BLaER1 treated with 17β-estradiol and CSF1 and Interleukin-3, amounts not matched to agents 10 nM and 100 nM (cell line): ENCODE data around the gene OGDH.
A peak's percentile ranks its signal among the peaks of the same experiment; 100 is the strongest.

ENCODE experiments used
- H3K27ac ChIP-seq, 11 experiments: shearing (Covaris generic); formaldehyde crosslinking; 2 replicates each; pipeline ENCODE4 v1.8.1; 2022
- H3K27me3 ChIP-seq, 11 experiments: shearing (Covaris generic); formaldehyde crosslinking; 2 replicates each; pipeline ENCODE4 v1.8.1; 2022
- H3K36me3 ChIP-seq, 11 experiments: shearing (Covaris generic); formaldehyde crosslinking; 2 replicates each; pipeline ENCODE4 v1.8.1; 2022
- H3K4me1 ChIP-seq, 10 experiments: shearing (Covaris generic); formaldehyde crosslinking; 2 replicates each; pipeline ENCODE4 v1.8.1; 2022
- H3K4me2 ChIP-seq, 11 experiments: shearing (Covaris generic); formaldehyde crosslinking; 2 replicates each; pipeline ENCODE4 v1.8.1; 2022
- H3K4me3 ChIP-seq, 10 experiments: shearing (Covaris generic); formaldehyde crosslinking; 2 replicates each; pipeline ENCODE4 v1.8.1; 2022
- H3K9ac ChIP-seq, 11 experiments: shearing (Covaris generic); formaldehyde crosslinking; 2 replicates each; pipeline ENCODE4 v1.8.1; 2022
- H3K9me3 ChIP-seq, 11 experiments: shearing (Covaris generic); formaldehyde crosslinking; replicated peaks in 1 of 11; 2 replicates each; pipeline ENCODE4 v1.8.1; 2022
- H4K20me1 ChIP-seq, 11 experiments: shearing (Covaris generic); formaldehyde crosslinking; 2 replicates each; pipeline ENCODE4 v1.8.1; 2022
- Cebpa-rat ChIP-seq, 11 experiments: shearing (Covaris generic); IDR thresholded peaks; 2 replicates each; pipeline ENCODE4 v1.8.1; 2022

The OGDH gene

GRCh38 chr7:44650242-44650641, 43.8 kb downstream of the OGDH start:
- Histone ChIP-seq H3K4me1 (peaks cover 0 to 17% (median 0%) of the 10 kb centered on the region in 10 experiments; a peak in 3 of 20 replicates), H3K9me3 (no peaks in the 10 kb centered on the region), H3K27me3 (no peaks in the 10 kb centered on the region), H3K9ac (no peak overlapping the region), H3K4me3 (no peak overlapping the region), H3K36me3 (peaks cover 58 to 100% (median 97%) of the 10 kb centered on the region in 11 experiments), H3K27ac (no peak overlapping the region), H3K4me2 (no peak overlapping the region), H4K20me1 (peaks cover 0 to 5% (median 0%) of the 10 kb centered on the region in 11 experiments; a peak in 3 of 22 replicates)
- no peak for TF ChIP-seq Cebpa-rat (IDR thresholded peaks at IDR 0.05)

- Histone ChIP-seq H3K9ac (no peak overlapping the region), H3K4me3 (no peak overlapping the region), H3K27ac (no peak overlapping the region), H3K4me2 (no peak overlapping the region), H3K4me1 (peaks cover 0 to 17% (median 0%) of the 10 kb centered on the region in 10 experiments; a peak in 2 of 20 replicates), H4K20me1 (peaks cover 0 to 5% (median 0%) of the 10 kb centered on the region in 11 experiments; a peak in 3 of 22 replicates), H3K27me3 (no peaks in the 10 kb centered on the region), H3K36me3 (peaks cover 60 to 100% (median 96%) of the 10 kb centered on the region in 11 experiments), H3K9me3 (no peaks in the 10 kb centered on the region)
- no peak for TF ChIP-seq Cebpa-rat (IDR thresholded peaks at IDR 0.05)
Observed at GRCh38 chr7:44650772-44651171, 44.3 kb downstream of the OGDH start.

GRCh38 chr7:44652535-44652934, 46.1 kb downstream of the OGDH start:
- peaks cover 3 to 17% (median 8%) of the 10 kb centered on the region in 11 experiments; a peak in 15 of 22 replicates for H3K9me3 ChIP-seq

GRCh38 chr7:44654255-44654796, 47.9 kb downstream of the OGDH start:
- H3K27ac ChIP-seq = no peak overlapping the region
- H3K4me1 ChIP-seq = no peaks in the 10 kb centered on the region
- no peak overlapping the region for H3K4me3 ChIP-seq
- no peak overlapping the region for H3K4me2 ChIP-seq
- no peak overlapping the region for H3K9ac ChIP-seq
- TF ChIP-seq Cebpa-rat (IDR thresholded peaks at IDR 0.05) = no peak
- no peaks in the 10 kb centered on the region for H3K27me3 ChIP-seq
- H4K20me1 ChIP-seq = peaks cover 0 to 5% (median 0%) of the 10 kb centered on the region in 11 experiments; a peak in 1 of 22 replicates
- peaks cover 73 to 100% (median 98%) of the 10 kb centered on the region in 11 experiments for H3K36me3 ChIP-seq
- H3K9me3 ChIP-seq = peaks cover 19 to 35% (median 25%) of the 10 kb centered on the region in 11 experiments

More at GRCh38 chr7:44652535-44652934, 46.1 kb downstream of the OGDH start:
- no peak overlapping the region for H3K4me2 ChIP-seq
- peaks cover 0 to 6% (median 0%) of the 10 kb centered on the region in 10 experiments; a peak in 1 of 20 replicates for H3K4me1 ChIP-seq
- H3K27ac ChIP-seq = no peak overlapping the region
- no peaks in the 10 kb centered on the region for H3K27me3 ChIP-seq
- H4K20me1 ChIP-seq = peaks cover 0 to 5% (median 0%) of the 10 kb centered on the region in 11 experiments; a peak in 2 of 22 replicates
- H3K9ac ChIP-seq = no peak overlapping the region
- TF ChIP-seq Cebpa-rat (IDR thresholded peaks at IDR 0.05) = no peak
- H3K4me3 ChIP-seq = no peak overlapping the region
- H3K36me3 ChIP-seq = peaks cover 73 to 100% (median 98%) of the 10 kb centered on the region in 11 experiments

GRCh38 chr7:44655341-44655740, 48.9 kb downstream of the OGDH start:
- Histone ChIP-seq H3K27ac (no peak overlapping the region), H3K4me3 (no peak overlapping the region), H3K4me2 (no peak overlapping the region), H4K20me1 (peaks cover 0 to 5% (median 0%) of the 10 kb centered on the region in 11 experiments; a peak in 1 of 22 replicates), H3K4me1 (no peaks in the 10 kb centered on the region), H3K9ac (no peak overlapping the region), H3K27me3 (no peaks in the 10 kb centered on the region), H3K9me3 (peaks cover 26 to 45% (median 35%) of the 10 kb centered on the region in 11 experiments), H3K36me3 (peaks cover 74 to 100% (median 98%) of the 10 kb centered on the region in 11 experiments)
- TF ChIP-seq Cebpa-rat (IDR thresholded peaks at IDR 0.05) = no peak

- Histone ChIP-seq H4K20me1 (no peaks in the 10 kb centered on the region), H3K4me2 (no peak overlapping the region), H3K9me3 (peaks cover 52 to 75% (median 61%) of the 10 kb centered on the region in 11 experiments), H3K36me3 (peaks cover 87 to 100% (median 100%) of the 10 kb centered on the region in 11 experiments), H3K27ac (no peak overlapping the region), H3K4me3 (no peak overlapping the region), H3K9ac (no peak overlapping the region), H3K27me3 (no peaks in the 10 kb centered on the region), H3K4me1 (peaks cover 0 to 7% (median 0%) of the 10 kb centered on the region in 10 experiments; a peak in 3 of 20 replicates)
- TF ChIP-seq Cebpa-rat (IDR thresholded peaks at IDR 0.05) = no peak
Observed at GRCh38 chr7:44658979-44659378, 52.6 kb downstream of the OGDH start.

- Histone ChIP-seq H3K9me3 (peaks cover 52 to 73% (median 61%) of the 10 kb centered on the region in 11 experiments), H3K4me3 (peak overlapping the region in 1 of 10 experiments; percentile 37; a peak in 1 of 20 replicates), H3K9ac (no peak overlapping the region), H3K27ac (no peak overlapping the region), H3K27me3 (no peaks in the 10 kb centered on the region), H4K20me1 (peaks cover 0 to 7% (median 0%) of the 10 kb centered on the region in 11 experiments; a peak in 2 of 22 replicates), H3K4me1 (peaks cover 0 to 21% (median 0%) of the 10 kb centered on the region in 10 experiments; a peak in 7 of 20 replicates), H3K4me2 (no peak overlapping the region), H3K36me3 (peaks cover 82 to 100% (median 97%) of the 10 kb centered on the region in 11 experiments)
- no peak for TF ChIP-seq Cebpa-rat (IDR thresholded peaks at IDR 0.05)
Observed at GRCh38 chr7:44661233-44661632, 54.8 kb downstream of the OGDH start.

GRCh38 chr7:44664780-44665461, 58.5 kb downstream of the OGDH start:
- Histone ChIP-seq H3K36me3 (peaks cover 80 to 100% (median 94%) of the 10 kb centered on the region in 11 experiments), H3K4me2 (peak overlapping the region in 1 of 11 experiments; percentile 56; a peak in 1 of 22 replicates), H3K9ac (no peak overlapping the region), H4K20me1 (peaks cover 0 to 21% (median 0%) of the 10 kb centered on the region in 11 experiments; a peak in 2 of 22 replicates), H3K9me3 (peaks cover 20 to 38% (median 35%) of the 10 kb centered on the region in 11 experiments), H3K4me1 (peaks cover 0 to 42% (median 7%) of the 10 kb centered on the region in 10 experiments; a peak in 12 of 20 replicates), H3K27me3 (no peaks in the 10 kb centered on the region), H3K27ac (no peak overlapping the region; a peak in 1 of 22 replicates), H3K4me3 (no peak overlapping the region)
- TF ChIP-seq Cebpa-rat (IDR thresholded peaks at IDR 0.05) = no peak
